H1 (cell line): ENCODE results near the gene OLFM2. TPM values are rescaled to one million over a fixed set of nuclear protein-coding genes. Genes with fewer than 3 reads are reported as not detected.

Experiments
- CTCF ChIA-PET: fragments of 300-600 bp; sonication (Branson Sonifier 250); formaldehyde crosslinking; loops from one replicate; lab custom pipeline; 2021; ENCODE audit not compliant: partially characterized antibody; lab: Charles Lee
- POLR2A ChIA-PET: fragments of 300-600 bp; sonication (Branson Sonifier 250); formaldehyde crosslinking; loops from one replicate; lab custom pipeline; 2021; ENCODE audit warnings: inconsistent platforms; ENCODE audit not compliant: partially characterized antibody; lab: Charles Lee
- DNase-seq, 2 experiments: peaks; one replicate each; pipeline versions ENCODE4 v3.0.0 to v3.0.0-alpha.2; 2010 to 2022; ENCODE audit warnings: low spot score in 2 of 2, low read depth in 1 of 2, mixed read lengths in 1 of 2
- FAIRE-seq: peaks from 2 replicates; lab custom pipeline; 2011; peaks lifted over from hg19 to GRCh38; lab: Jason Lieb, UNC
- H2AFZ ChIP-seq: 2 replicates; pipeline ENCODE4 v1.8.1; 2012; ENCODE audit warnings: low read length, inconsistent platforms
- H2AK5ac ChIP-seq: 2 replicates; pipeline ENCODE4 v1.6.1; 2013; ENCODE audit warnings: low read depth, low read length
- H2BK120ac ChIP-seq: replicated peaks from 2 replicates; pipeline ENCODE3; 2013; ENCODE audit warnings: low read depth, low read length, inconsistent platforms
- H2BK12ac ChIP-seq: 2 replicates; pipeline ENCODE4 v1.6.1; 2013; ENCODE audit warnings: low read depth, low read length
- H2BK15ac ChIP-seq: 2 replicates; pipeline ENCODE4 v1.6.1; 2013; ENCODE audit warnings: low read length
- H2BK20ac ChIP-seq: 2 replicates; pipeline ENCODE4 v1.6.1; 2013; ENCODE audit warnings: low read length
- H2BK5ac ChIP-seq: 2 replicates; pipeline ENCODE4 v1.6.1; 2013; ENCODE audit warnings: low read depth, low read length
- H3K14ac ChIP-seq: 2 replicates; pipeline ENCODE4 v1.6.1; 2013; ENCODE audit warnings: inconsistent platforms; ENCODE audit not compliant: insufficient read length
- H3K18ac ChIP-seq: 2 replicates; pipeline ENCODE4 v1.6.1; 2013; ENCODE audit warnings: low read length; ENCODE audit errors: extremely low read depth
- H3K23ac ChIP-seq: 2 replicates; pipeline ENCODE4 v1.6.1; 2013; ENCODE audit warnings: inconsistent platforms; ENCODE audit not compliant: insufficient read length
- H3K23me2 ChIP-seq: 2 replicates; pipeline ENCODE4 v1.6.1; 2013; ENCODE audit warnings: low read depth, low read length
- H3K27ac ChIP-seq: 2 replicates; pipeline ENCODE4 v1.6.1; 2011; ENCODE audit warnings: low read depth, low read length, inconsistent platforms
- H3K27me3 ChIP-seq, 4 experiments: replicated peaks in 1 of 4; 1 replicate in 1 of 4; 2 replicates in 3 of 4; pipeline versions ENCODE4 v1.6.1 to v1.8.1; 2011 to 2013; ENCODE audit warnings: low read length in 3 of 4, mild to moderate bottlenecking in 3 of 4, inconsistent platforms in 2 of 4, mixed read lengths in 2 of 4, moderate library complexity in 1 of 4; ENCODE audit not compliant: control insufficient read depth in 3 of 4, insufficient read depth in 3 of 4; ENCODE audit errors: extremely low read depth in 1 of 4
- H3K36me3 ChIP-seq, 4 experiments: 2 replicates each; pipeline versions ENCODE4 v1.6.1 to v1.8.1; 2011 to 2013; ENCODE audit warnings: mild to moderate bottlenecking in 4 of 4, low read length in 3 of 4, moderate library complexity in 2 of 4, control low read depth in 1 of 4, inconsistent platforms in 1 of 4; ENCODE audit not compliant: insufficient read depth in 4 of 4, control insufficient read depth in 2 of 4
- H3K4ac ChIP-seq: replicated peaks from 2 replicates; pipeline ENCODE3; 2013; ENCODE audit warnings: low read length, low read depth, mixed read lengths, inconsistent platforms; ENCODE audit not compliant: insufficient read length
- H3K4me1 ChIP-seq, 4 experiments: replicated peaks in 1 of 4; 1 replicate in 1 of 4; 2 replicates in 3 of 4; pipeline versions ENCODE4 v1.6.1 to v1.8.1; 2011 to 2013; ENCODE audit warnings: low read length in 3 of 4, inconsistent platforms in 2 of 4, mixed read lengths in 1 of 4; ENCODE audit not compliant: insufficient read depth in 4 of 4, control insufficient read depth in 3 of 4
- H3K4me2 ChIP-seq, 2 experiments: 2 replicates each; pipeline versions ENCODE4 v1.6.1 to v1.8.1; 2011 to 2013; ENCODE audit warnings: low read depth in 2 of 2, low read length in 2 of 2, control low read depth in 1 of 2, inconsistent platforms in 1 of 2, mild to moderate bottlenecking in 1 of 2; ENCODE audit not compliant: insufficient read depth in 1 of 2
- H3K4me3 ChIP-seq, 4 experiments: fragments of 200-600, 300-600 bp in 1 of 4; sonication (generic), shearing (Covaris generic), sonication (Bioruptor Twin) in 1 of 4; 2 replicates each; pipeline versions ENCODE4 v1.5.1 to v1.8.1; 2011 to 2016; ENCODE audit warnings: low read length in 4 of 4, low read depth in 3 of 4, control low read depth in 2 of 4, inconsistent platforms in 2 of 4, mild to moderate bottlenecking in 2 of 4, mixed read lengths in 1 of 4, moderate library complexity in 1 of 4; ENCODE audit not compliant: insufficient read depth in 2 of 4; ENCODE audit errors: extremely low read depth in 1 of 4
- H3K56ac ChIP-seq: replicated peaks from 2 replicates; pipeline ENCODE3; 2013; ENCODE audit warnings: low read depth, mild to moderate bottlenecking, mixed read lengths, low read length, inconsistent platforms; ENCODE audit not compliant: insufficient read length
- H3K79me1 ChIP-seq: 2 replicates; pipeline ENCODE4 v1.6.1; 2013; ENCODE audit warnings: low read depth, low read length, control low read depth
- H3K79me2 ChIP-seq, 2 experiments: 2 replicates each; pipeline versions ENCODE4 v1.6.1 to v1.8.1; 2012 to 2013; ENCODE audit warnings: low read length in 2 of 2, mild to moderate bottlenecking in 2 of 2, inconsistent platforms in 1 of 2; ENCODE audit not compliant: insufficient read depth in 2 of 2, control insufficient read depth in 1 of 2
- H3K9ac ChIP-seq, 4 experiments: replicated peaks in 1 of 4; 1 replicate in 1 of 4; 2 replicates in 3 of 4; pipeline versions ENCODE4 v1.6.1 to v1.8.1; 2011 to 2013; ENCODE audit warnings: low read depth in 3 of 4, low read length in 3 of 4, control low read depth in 2 of 4, mild to moderate bottlenecking in 2 of 4, moderate library complexity in 2 of 4, inconsistent platforms in 1 of 4; ENCODE audit errors: extremely low read depth in 1 of 4
- H3K9me3 ChIP-seq, 2 experiments: 2 replicates each; pipeline versions ENCODE4 v1.6.1 to v1.8.1; 2012 to 2013; ENCODE audit warnings: mild to moderate bottlenecking in 2 of 2, moderate library complexity in 2 of 2, control low read depth in 1 of 2, inconsistent platforms in 1 of 2, low read depth in 1 of 2, low read length in 1 of 2, mixed read lengths in 1 of 2; ENCODE audit not compliant: insufficient read depth in 2 of 2
- H4K20me1 ChIP-seq, 2 experiments: replicated peaks in 1 of 2; 2 replicates each; pipeline versions ENCODE3 to v1.8.1; 2011 to 2013; ENCODE audit warnings: inconsistent platforms in 2 of 2, low read length in 2 of 2, mild to moderate bottlenecking in 1 of 2; ENCODE audit not compliant: insufficient read depth in 2 of 2, control insufficient read depth in 1 of 2
- H4K5ac ChIP-seq: 2 replicates; pipeline ENCODE4 v1.6.1; 2013; ENCODE audit warnings: low read length, low read depth, mixed read lengths, inconsistent platforms; ENCODE audit not compliant: insufficient read length
- H4K8ac ChIP-seq: 2 replicates; pipeline ENCODE4 v1.8.0; 2013; ENCODE audit warnings: mild to moderate bottlenecking, moderate library complexity, low read length, inconsistent platforms; ENCODE audit not compliant: insufficient read depth; ENCODE audit errors: extremely low read depth
- H4K91ac ChIP-seq: replicated peaks from 2 replicates; pipeline ENCODE3; 2013; ENCODE audit warnings: low read length, mixed read lengths, inconsistent platforms; ENCODE audit not compliant: insufficient read length
- CEBPB ChIP-seq: IDR thresholded peaks from 2 replicates; pipeline ENCODE4 v1.6.1; 2012; ENCODE audit warnings: low read depth, low read length
- E2F6 ChIP-seq: IDR thresholded peaks from 2 replicates; pipeline ENCODE4 v1.6.1; 2012; ENCODE audit warnings: inconsistent platforms
- EGR1 ChIP-seq: IDR thresholded peaks from 2 replicates; pipeline ENCODE4 v1.6.1; 2011; ENCODE audit warnings: low read depth, low read length, borderline replicate concordance
- FOSL1 ChIP-seq: IDR thresholded peaks from 2 replicates; pipeline ENCODE4 v1.6.1; 2011; ENCODE audit warnings: mild to moderate bottlenecking, low read depth, low read length, moderate library complexity; ENCODE audit not compliant: insufficient read depth
- GABPA ChIP-seq: IDR thresholded peaks from 2 replicates; pipeline ENCODE4 v1.6.1; 2011; ENCODE audit warnings: mild to moderate bottlenecking, low read length, moderate library complexity, borderline replicate concordance; ENCODE audit not compliant: insufficient read depth
- KDM1A ChIP-seq: fragments of 200-600, 300-600 bp; sonication (generic); IDR thresholded peaks from 2 replicates; pipeline ENCODE4 v1.7.1; 2016; ENCODE audit warnings: mild to moderate bottlenecking, low read length, borderline replicate concordance
- PHF8 ChIP-seq: fragments of 200-600 bp; sonication (generic); conservative IDR thresholded peaks from 2 replicates; pipeline ENCODE4 v1.7.1; 2012; ENCODE audit warnings: low read depth, mild to moderate bottlenecking, inconsistent platforms, low read length, moderate library complexity
- RNF2 ChIP-seq: fragments of 200-900, 300-1000 bp; sonication (generic); IDR thresholded peaks from 2 replicates; pipeline ENCODE4 v1.7.1; 2016; ENCODE audit warnings: borderline replicate concordance, low read depth, mild to moderate bottlenecking, antibody characterized with exemption, low read length; ENCODE audit not compliant: poor library complexity, severe bottlenecking; ENCODE audit errors: missing control alignments
- SP1 ChIP-seq: IDR thresholded peaks from 2 replicates; pipeline ENCODE4 v1.6.1; 2011; ENCODE audit warnings: low read depth, low read length
- SUZ12 ChIP-seq: fragments of 200-600 bp; sonication (generic); IDR thresholded peaks from 2 replicates; pipeline ENCODE4 v1.6.1; 2012; ENCODE audit warnings: mild to moderate bottlenecking, inconsistent platforms, low read length, moderate library complexity, mixed read lengths
- TBP ChIP-seq: IDR thresholded peaks from 2 replicates; pipeline ENCODE4 v1.6.1; 2011; ENCODE audit warnings: low read depth, low read length, improper control_type of control experiment
- TEAD4 ChIP-seq: IDR thresholded peaks from 2 replicates; pipeline ENCODE4 v1.6.1; 2012; ENCODE audit warnings: low read depth, low read length, inconsistent platforms, mixed read lengths
- WGBS, 2 experiments: shearing (Covaris generic) in 1 of 2; methylation state at CpG; one replicate each; pipeline versions ENCODE4 v1.1.6 to v1.1.7; 2013 to 2015; ENCODE audit warnings: low lambda C conversion rate in 2 of 2, mixed read lengths in 2 of 2, inconsistent platforms in 1 of 2, low coverage in 1 of 2, missing lambda C conversion rate in 1 of 2; ENCODE audit not compliant: insufficient replicate concordance in 2 of 2, insufficient coverage in 1 of 2, insufficient read length in 1 of 2; ENCODE audit errors: extremely low coverage in 1 of 2, missing lambda C conversion rate in 1 of 2; 5-methylcytosine and 5-hydroxymethylcytosine counted together
- polyA plus RNA-seq, 7 experiments: library from polyadenylated mRNA; depleted of rRNA in 3 of 7; stranded (reverse) in 5 of 7; unstranded in 2 of 7; fragments of >200 nt in 5 of 7; fragments of 200-250 nt in 2 of 7; gene quantifications; 1 replicate in 5 of 7; 2 replicates in 1 of 7; 4 replicates in 1 of 7; pipeline versions ENCODE4 v1.2.1 to v1.2.3, GENCODE V29; 2011 to 2013; ENCODE audit warnings: missing spikeins in 2 of 7, mixed read lengths in 2 of 7
- total RNA-seq: library from RNA; stranded (reverse); fragmentation: NEBNext Ultra II Directional; extraction: Animal tissue kit (Norgen Biotek cat#: 25700); gene quantifications from 2 replicates; pipeline ENCODE4 v1.2.1, GENCODE V29; 2021

OLFM2 gene
- total and polyA plus RNA-seq, 2 of the 8 experiments (the other 6 are each of a cell fraction or from before 2014, with no cell fraction given): 68.2 to 151 TPM

- H3K27me3 ChIP-seq: no peaks in the 10 kb centered on the region
- H4K5ac ChIP-seq: peak overlapping the region; percentile 86
- no peak for DNase-seq
- H2BK12ac ChIP-seq: peak overlapping the region; percentile 93
- peak overlapping the region; percentile 83; the same call in 1 of the 2 replicates for H4K8ac ChIP-seq
- peak overlapping the region; percentile 10; the same call in 1 of the 2 replicates for H3K18ac ChIP-seq
- no peaks in the 10 kb centered on the region for H3K79me2 ChIP-seq
- 27% methylated on average over 5 of the region's 5 CpGs; no CpG with 5 or more reads in 1 of the 2 experiments for WGBS, 2 experiments
- no peak overlapping the region for H3K56ac ChIP-seq
- no peaks in the 10 kb centered on the region for H3K79me1 ChIP-seq
- H3K9me3 ChIP-seq: no peaks in the 10 kb centered on the region
- ChIA-PET CTCF (interaction anchor here (1.1 to 6.0 kb wide), 3 partner anchors 12 to 161 kb away, joined by 4 to 44 read pairs (median 4); no protein-coding TSS in a partner anchor), POLR2A (interaction anchor here (0.8 to 2.3 kb wide), 4 partner anchors 9 to 478 kb away, joined by 3 to 11 read pairs (median 4); no protein-coding TSS in a partner anchor)
- peak overlapping the region; percentile 35; the same call in 1 of the 2 replicates for H2BK5ac ChIP-seq
- H2BK20ac ChIP-seq: peak overlapping the region; percentile 82; the same call in 1 of the 2 replicates
- H3K4me2 ChIP-seq: peak overlapping the region; percentile 39 to 41
- H3K4me3 ChIP-seq: no peak overlapping the region; a peak in 1 of 8 replicates
- peaks cover 0 to 6% (median 3%) of the 10 kb centered on the region in 4 experiments; a peak in 5 of 7 replicates for H3K4me1 ChIP-seq
- no peaks in the 10 kb centered on the region for H3K23me2 ChIP-seq
- no peaks in the 10 kb centered on the region for H4K20me1 ChIP-seq
- H3K9ac ChIP-seq: no peak overlapping the region
- no peak overlapping the region for H3K14ac ChIP-seq
- peak overlapping the region; percentile 75; the same call in 1 of the 2 replicates for H2BK15ac ChIP-seq
- H2BK120ac ChIP-seq: peak overlapping the region; percentile 92
- peak; percentile 73 for FAIRE-seq
- peak overlapping the region; percentile 91 for H4K91ac ChIP-seq
- 0 out of 2 replicates have a peak overlapping the region, but pooled peaks have one; percentile 11 for H2AK5ac ChIP-seq
- peak overlapping the region; percentile 100 for H3K4ac ChIP-seq
- H3K36me3 ChIP-seq: no peaks in the 10 kb centered on the region
- H2AFZ ChIP-seq: no peak overlapping the region
- H3K23ac ChIP-seq: no peak overlapping the region
- H3K27ac ChIP-seq: peak overlapping the region; percentile 16; the same call in 1 of the 2 replicates
- no peak for TF ChIP-seq SUZ12
- no peak for TF ChIP-seq E2F6
- peak; percentile 99 for TF ChIP-seq CEBPB
- TF ChIP-seq FOSL1: no peak
- no peak for TF ChIP-seq PHF8
- TF ChIP-seq TBP: no peak
- no peak for TF ChIP-seq EGR1
- TF ChIP-seq KDM1A: peak; percentile 45; the same call in 1 of the 2 replicates
- no peak for TF ChIP-seq RNF2
- peak; percentile 36; the same call in 1 of the 2 replicates for TF ChIP-seq SP1
- TF ChIP-seq GABPA: no peak
- TF ChIP-seq TEAD4: no peak
These were observed 16.0 kb upstream of the OLFM2 start for GRCh38 chr19:9952276-9952675.
